IPS DF 19.7 (cell line): ENCODE measurements around the gene EIF4E2.

ENCODE experiments used
- DNase-seq: peaks from one replicate; pipeline ENCODE4 v3.0.0-alpha.2; 2013; ENCODE audit warnings: low read depth, low spot score

EIF4E2 gene

GRCh38 chr2:232537079-232537478 is 13.4 kb upstream of the EIF4E2 start:
- no peak for DNase-seq

- no peak for DNase-seq
Observed at GRCh38 chr2:232537499-232537898, 13.0 kb upstream of the EIF4E2 start.

GRCh38 chr2:232538671-232539070 is 11.8 kb upstream of the EIF4E2 start:
- DNase-seq = no peak

GRCh38 chr2:232539298-232540231 is 10.9 kb upstream of the EIF4E2 start, which contains the start of gene CHRNG:
TSS of gene CHRNG (plus strand) at chr2:232539692. CDS start at chr2:232539748, 56 bp downstream.
- DNase-seq = no peak

- no peak for DNase-seq
Observed at GRCh38 chr2:232540441-232541041, 9.9 kb upstream of the EIF4E2 start.

GRCh38 chr2:232541195-232541960 is 9.1 kb upstream of the EIF4E2 start:
- DNase-seq = no peak

- no peak for DNase-seq
Observed at GRCh38 chr2:232541961-232542714, 8.4 kb upstream of the EIF4E2 start.

GRCh38 chr2:232542715-232543467 is 7.6 kb upstream of the EIF4E2 start:
- DNase-seq = no peak

GRCh38 chr2:232543491-232543890 is 7.0 kb upstream of the EIF4E2 start:
- no peak for DNase-seq

- no peak for DNase-seq
Observed at GRCh38 chr2:232543928-232544631, 6.4 kb upstream of the EIF4E2 start.

- DNase-seq = no peak
Observed at GRCh38 chr2:232544674-232545073, 5.8 kb upstream of the EIF4E2 start.

- no peak for DNase-seq
Observed at GRCh38 chr2:232545511-232546375, 4.7 kb upstream of the EIF4E2 start.

GRCh38 chr2:232547991-232548390 is 2.5 kb upstream of the EIF4E2 start:
- DNase-seq = no peak

- DNase-seq = no peak
Observed at GRCh38 chr2:232549655-232550353, 685 bp upstream of the EIF4E2 start.

- no peak for DNase-seq
Observed at GRCh38 chr2:232551250-232551638, 755 bp downstream of the EIF4E2 start.

GRCh38 chr2:232551776-232552175 is 1.3 kb downstream of the EIF4E2 start:
- DNase-seq = no peak

- DNase-seq = no peak
Observed at GRCh38 chr2:232556426-232556825, 5.9 kb downstream of the EIF4E2 start.

GRCh38 chr2:232562515-232563151 is 12.1 kb downstream of the EIF4E2 start:
- DNase-seq = no peak
